GM19372 (cell line): Measurements from ENCODE around the gene CCDC127.

ENCODE experiments used
- ATAC-seq: cut with Tn5 transposase; IDR thresholded peaks from one replicate; pipeline ENCODE4 v1.9.1; 2021; ENCODE audit warnings: mild to moderate bottlenecking, low read depth, moderate library complexity; ENCODE audit not compliant: unreplicated experiment

Gene CCDC127

DNA sequence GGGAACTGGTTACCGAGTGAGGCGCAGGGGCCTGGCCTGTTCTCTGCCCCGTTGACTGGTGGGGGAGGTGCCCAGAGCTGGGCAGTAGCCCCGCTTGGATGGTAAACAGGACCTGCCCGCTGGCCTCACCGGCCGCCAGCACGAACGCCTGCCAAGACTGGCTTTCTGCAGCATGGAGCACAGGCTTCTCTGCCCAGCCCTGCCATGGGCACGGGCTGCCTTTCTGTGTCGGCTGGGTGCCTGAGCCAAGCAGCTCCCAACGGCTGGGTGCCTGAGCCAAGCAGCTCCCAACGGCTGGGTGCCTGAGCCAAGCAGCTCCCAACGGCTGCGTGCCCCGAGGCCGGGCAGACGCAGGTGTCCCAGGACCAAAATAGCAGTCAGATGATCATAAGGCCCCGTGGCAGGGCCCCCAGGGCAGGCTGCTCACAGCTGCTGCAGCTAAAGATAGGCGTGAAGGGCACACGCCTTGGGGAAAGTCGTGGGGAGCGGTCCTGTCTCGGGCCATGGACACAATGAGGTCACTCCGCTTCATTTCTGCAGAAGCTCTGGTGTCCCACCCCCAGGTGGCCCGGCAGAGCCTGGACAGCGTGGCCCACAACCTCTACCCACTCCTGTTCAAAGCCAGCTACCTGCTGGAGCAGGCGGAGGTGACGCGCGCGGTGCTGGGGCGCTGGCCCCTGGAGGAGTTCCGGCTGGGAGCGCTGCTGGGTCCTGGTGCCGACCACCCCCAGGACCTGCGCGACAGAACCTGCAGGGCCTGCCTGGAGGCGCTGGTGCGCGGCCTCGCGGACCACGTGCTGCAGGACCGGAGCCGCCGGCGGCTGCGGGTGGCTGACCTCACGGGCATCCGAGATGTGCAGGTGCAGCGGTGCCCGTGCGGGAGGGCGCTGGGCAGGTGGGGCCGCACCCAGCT lies 26.7 kb downstream of the CCDC127 start, which contains the start of gene LRRC14B:
TSS of gene LRRC14B (plus strand) at position 460 of the 913 bp plus-strand sequence. CDS start at position 504, 44 bp downstream.
- no peak for ATAC-seq

DNA sequence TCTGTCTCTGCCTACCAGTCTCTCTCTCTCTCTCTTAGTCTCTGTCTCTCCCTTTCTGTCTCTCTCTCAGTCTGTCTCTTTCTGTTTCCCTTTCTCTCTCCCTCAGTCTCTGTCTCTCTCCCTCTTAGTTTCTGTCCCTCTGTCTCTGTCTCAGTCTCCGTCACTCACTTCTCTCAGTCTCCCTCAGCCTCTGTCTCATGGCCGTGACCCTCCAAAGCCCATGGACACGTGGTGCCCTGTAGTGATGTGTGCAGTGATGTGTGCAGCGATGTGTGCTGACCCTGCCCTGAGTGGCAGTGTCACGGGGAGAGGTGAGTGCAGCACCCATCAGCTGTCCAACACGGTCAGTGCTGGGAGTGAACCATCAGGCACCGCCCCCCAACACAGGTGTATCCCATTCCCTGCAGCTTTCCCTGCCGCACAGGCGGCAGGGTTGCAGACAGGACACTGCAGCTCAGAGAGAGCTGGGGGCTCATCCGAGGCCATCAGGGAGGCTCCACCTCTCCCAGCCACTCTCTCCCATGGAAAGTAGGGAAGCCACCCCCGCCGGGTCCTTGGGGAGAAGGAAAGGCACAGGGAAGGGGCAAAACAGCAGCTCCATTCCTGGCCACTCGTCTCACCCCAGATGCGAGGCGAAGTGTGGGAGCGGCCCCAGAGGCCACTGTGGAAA lies 27.5 kb downstream of the CCDC127 start:
- no peak for ATAC-seq

DNA sequence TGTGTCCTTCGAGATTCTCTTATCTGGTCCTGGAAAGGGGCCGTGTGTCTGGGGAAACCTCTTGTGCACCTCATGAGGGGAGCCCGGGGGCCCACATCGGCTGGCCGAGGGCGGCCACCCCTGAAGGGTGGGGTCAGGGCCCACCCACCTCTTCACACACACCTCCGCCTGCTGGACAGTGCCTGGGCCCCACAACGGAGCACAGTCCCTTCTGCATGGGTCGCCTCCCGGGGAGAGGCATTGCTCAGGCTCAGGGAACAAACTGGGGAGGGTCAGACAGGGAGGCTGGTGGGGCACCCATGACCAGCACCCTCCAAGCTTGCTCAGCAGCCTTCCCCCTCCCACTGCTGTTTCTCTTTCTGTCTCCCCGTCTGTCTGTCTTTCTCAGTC lies 28.0 kb downstream of the CCDC127 start:
- no peak for ATAC-seq

DNA sequence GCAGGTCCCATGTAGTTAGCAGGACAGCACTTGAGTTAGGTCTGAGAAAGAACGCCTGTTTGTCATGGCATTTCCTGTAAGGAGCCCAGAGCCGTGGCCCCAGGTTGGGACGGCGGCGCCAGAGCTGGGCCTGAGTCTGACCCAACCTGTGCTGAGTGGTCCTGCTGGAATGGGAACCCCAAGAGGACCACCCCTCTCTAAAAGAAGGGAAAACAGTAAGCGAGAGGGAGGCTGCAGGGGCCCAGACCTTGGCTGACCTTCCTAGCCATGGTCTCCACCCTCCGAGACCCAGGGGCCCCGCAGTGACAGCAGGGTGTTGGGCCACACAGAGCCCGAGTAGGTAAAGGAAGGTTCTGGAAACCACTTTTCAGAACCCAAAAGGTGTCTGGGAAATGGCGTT lies 28.5 kb downstream of the CCDC127 start:
- ATAC-seq, result no peak

DNA sequence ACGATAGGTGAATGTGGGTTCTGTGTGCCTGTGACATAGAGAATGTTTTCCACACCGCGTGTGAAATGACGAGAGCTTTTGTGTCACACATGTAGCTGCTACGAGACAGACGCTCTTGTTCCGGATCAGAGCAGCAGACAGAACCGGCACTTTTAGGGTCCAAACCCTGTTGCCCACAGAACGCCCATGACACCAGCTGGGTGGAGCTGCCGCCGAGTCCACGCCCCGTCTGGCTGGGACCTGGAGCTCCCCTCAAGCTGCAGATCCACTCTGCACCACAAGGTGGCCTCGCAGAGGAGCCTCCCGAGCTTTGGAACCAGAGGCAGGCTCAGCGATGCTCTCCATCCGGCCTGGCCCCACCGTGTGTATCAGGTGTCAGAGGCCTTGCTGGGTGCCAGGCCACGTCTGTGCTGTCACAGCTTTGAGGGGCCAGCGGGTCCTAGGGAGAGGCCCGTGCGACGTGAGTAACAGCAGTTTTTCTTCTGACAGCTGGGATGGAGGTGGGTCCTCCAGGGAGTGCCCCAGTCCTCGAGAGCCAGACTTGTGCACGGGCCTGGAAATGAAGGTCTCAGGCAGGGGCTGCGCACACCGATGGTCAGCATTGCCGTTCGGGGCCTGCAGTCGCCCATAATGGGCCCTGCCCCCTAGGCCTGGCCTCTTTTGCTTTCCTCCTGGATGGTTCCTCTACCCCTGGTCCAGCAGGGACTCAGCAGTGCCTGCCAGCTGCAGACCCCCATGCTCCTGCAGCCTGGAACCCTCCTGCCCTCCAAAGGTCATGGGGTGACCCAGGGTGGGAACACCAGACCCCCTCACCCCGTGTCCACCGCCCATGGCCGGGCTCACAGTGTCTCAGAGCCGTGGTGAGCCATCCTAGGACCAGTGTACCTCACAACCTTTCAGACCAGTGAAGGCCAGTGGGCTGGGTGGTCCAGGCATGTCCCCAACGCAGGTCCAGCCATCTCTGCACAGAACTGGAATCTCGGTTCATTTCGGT lies 29.2 kb downstream of the CCDC127 start:
- peak; percentile 88 for ATAC-seq

DNA sequence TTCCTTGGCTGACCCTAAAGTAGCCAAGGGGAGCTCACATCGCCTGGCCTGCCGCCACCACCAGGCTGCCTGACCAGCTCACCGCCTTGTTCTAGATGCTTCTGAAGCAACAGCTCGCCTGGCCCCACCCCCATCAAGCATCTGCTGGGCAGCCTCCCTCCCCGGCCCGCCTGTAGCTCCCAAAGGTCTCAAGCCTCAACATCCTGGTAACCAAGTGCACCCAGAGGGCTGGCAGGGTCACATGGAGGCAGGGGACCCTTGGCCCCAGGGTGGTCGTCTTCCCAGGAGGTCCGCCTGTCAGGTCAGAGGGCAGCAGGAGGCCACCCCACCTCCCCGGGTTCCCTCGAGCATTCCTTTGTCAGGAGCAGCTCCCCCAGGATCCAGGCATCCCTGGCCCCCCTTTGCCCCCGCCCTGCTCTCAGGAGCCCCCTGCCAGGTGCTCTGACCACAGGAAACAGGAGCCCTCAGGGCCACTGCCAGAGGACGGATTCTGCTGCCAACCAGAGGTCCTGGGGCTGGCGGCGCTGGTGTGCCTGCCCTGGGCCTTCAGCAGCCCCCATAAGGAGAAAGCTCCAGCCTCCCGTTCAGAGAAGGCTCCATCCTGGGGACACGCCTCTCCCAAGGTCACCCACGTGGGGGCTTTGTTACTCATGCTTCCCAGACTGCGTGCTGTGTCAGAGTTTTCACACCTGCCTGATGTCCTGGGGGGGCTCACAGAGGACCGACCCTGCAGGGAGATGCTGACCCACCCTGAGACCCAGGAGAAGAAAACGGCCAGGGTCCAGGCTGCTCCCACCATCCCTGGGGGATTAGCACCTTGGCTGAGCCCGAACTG lies 30.1 kb downstream of the CCDC127 start:
- no peak for ATAC-seq

DNA sequence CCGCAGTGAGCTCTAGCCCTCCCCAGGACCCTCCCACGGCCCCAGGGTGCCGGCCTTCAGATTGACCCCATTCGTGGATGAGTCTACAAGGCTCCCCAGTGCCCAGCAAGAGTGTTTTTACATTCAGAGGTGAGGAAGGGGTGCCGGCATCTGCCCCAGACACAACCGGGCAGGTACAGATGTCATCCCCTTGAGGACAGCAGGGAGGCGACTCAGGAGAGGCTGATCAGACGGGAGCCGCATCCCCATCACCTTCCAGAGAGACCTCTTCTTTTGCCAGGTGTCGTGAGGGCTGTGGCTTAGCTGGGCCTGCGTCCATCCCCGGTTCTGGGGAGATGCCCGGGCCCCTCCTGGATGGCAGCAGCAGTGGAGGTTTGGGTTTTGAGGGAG lies 30.9 kb downstream of the CCDC127 start:
- no peak for ATAC-seq

DNA sequence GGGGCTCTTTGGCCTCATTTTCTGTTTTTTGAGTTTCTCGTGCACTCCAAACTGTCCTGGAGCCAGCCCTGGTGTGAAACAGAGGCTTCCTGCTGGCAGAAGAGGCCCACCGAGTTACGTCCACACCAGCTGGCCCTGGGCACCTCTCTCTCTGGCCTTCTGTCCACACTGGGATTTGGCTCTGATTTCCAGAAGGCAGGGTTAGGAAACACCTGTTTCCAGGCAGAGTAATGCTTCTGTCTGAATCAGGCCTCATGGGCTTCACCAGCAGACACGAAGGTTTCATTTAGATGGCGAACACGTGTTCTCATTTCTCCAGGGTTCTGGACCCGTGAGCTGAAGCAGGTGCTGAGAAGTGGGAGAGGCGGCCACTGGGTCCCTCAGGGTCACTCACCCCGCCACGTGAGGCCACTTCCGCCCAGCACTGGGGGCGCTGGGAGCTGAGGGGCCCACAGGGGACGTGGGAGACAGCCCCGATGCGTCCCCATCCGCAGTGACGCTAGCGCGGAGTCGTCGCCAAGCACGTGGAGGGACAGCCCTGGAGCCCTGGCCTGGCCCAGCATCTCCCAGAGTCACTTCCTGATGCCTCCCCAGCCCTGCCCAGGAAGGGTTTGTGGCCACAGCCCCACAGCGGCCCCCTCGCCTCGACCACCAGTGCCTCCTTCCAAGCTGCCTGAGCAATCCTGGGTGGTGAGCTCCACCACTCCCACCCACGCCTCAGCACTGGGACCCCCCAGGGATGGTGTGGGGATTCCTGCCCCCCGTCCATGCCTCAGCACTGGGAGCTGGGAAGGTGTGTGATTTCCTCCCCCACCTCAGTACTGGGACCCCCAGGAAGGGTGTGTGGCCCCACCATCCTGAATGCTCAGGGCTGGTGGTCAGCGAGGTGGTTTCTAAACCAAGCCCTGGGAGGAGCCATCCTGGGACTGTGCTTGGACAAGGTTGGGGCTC lies 31.6 kb downstream of the CCDC127 start:
- ATAC-seq, result no peak

DNA sequence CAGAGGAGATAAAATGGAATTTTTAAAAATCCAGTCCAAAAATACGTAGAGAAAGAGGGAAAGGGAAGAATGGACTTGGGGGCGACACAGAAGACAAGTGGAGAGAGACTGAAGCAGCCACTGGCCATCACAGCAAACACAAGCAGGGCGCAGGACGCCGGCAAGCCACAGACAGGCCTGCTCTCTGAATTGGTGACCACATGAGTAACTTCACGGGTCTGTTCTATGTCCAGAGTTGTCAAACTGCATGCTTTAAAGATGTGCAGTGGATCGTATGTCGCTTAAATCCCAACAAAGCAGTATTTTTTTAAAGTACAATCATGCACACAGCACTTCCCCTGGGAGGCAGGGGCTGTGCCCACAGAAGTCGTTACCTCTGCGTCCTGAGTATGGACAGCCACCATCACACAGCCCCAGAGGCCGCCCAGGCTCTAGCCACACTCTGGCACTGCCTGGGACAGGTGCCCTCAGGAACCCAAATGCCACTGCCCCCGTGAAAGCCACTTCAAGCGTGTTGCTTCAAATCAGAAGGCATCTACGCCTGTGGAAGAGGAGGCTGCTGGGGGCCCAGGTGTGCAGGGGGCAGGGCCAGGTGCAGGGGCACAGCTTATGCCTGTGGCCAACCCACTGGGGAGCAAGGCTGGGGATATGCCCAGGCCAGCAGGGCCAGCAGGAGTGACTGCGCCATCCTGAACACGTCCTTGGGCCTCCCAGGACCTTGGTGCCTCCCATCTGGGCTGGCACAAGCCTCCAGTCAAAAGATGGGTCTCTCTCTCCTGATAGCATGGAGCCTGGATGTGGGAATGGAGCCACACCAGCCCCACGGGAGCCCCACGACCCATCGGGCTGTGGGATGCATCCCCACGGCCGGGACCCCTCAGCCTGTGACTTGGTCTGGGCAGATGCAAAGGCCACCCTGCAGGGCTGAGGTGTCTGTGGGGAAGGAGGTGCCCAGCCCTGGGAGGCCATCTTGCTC lies 32.6 kb downstream of the CCDC127 start:
- no peak for ATAC-seq

DNA sequence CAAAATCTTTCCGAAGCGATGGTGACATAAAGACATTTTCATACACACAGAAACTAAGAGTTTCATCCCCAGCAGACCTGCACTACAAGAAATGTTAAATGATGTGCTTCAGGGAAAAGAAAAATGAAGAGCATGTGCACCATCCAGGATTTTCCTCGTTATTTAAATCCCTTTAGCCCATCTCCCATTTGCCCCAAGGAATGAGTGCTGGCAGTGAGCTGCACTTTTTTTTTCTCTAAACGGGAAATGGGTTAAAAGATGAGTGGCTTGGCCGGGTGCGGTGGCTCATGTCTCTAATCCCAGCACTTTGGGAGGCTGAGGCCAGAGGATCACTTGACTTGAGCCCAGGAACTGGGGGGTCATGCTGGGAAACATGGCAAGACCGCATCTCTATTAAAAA lies 33.5 kb downstream of the CCDC127 start:
- ATAC-seq, result no peak

DNA sequence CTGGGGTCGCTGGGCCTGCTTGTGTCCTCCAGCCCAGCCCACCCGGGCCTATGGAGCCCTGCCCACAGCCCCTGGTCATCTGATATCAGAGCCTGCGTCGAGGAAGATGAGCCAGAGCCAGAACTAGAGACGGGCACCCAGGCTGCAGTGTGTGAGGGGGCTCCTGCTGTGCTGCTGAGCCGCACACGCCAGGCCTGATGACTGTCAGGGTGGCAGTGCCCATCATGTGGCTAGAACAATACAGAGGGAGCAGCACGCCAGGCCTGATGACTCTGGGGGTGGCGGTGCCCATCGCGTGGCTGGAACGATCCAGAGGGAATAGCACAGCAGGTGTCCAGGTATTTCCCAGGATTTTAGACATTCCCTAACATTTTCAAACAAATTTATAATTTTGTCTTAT lies 35.8 kb downstream of the CCDC127 start:
- ATAC-seq, result no peak

DNA sequence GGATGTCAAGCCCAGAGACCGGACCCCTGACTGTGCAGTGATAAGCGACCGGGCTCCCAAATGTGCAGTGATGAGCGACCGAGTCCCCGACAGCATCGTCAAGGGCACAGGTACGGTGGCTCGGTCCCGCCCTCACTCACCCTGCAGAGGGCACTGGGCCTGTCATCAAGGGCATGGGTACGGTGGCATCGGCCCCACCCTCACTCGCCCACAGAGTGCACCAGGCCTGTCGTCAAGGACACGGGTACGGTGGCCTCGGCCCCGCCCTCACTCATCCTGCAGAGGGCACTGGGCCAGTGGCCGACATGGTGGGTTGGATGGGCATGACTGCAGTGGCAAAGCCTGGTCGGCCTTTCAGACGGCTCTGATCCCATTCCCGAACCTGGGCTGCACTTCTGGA lies 36.4 kb downstream of the CCDC127 start:
- no peak for ATAC-seq

DNA sequence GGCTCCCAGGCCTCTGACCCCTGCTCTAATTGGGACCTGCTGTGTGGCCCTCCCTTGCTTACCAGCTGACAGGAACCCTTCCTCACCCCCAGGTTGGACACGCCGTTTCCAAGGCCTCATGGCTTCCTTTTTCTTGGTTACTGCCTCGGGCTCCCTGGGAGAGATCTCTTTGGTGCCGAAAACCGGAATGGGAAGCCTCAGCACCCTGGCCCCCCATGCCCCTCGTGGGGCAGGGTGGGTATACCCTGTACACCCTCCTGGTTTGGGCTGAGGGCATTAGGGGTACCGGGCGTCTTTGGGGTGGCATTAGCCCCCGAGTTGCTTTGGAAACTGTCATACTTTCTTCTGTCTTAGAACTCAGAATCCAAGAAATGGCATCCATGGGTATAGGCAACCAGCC lies 36.8 kb downstream of the CCDC127 start:
- no peak for ATAC-seq

DNA sequence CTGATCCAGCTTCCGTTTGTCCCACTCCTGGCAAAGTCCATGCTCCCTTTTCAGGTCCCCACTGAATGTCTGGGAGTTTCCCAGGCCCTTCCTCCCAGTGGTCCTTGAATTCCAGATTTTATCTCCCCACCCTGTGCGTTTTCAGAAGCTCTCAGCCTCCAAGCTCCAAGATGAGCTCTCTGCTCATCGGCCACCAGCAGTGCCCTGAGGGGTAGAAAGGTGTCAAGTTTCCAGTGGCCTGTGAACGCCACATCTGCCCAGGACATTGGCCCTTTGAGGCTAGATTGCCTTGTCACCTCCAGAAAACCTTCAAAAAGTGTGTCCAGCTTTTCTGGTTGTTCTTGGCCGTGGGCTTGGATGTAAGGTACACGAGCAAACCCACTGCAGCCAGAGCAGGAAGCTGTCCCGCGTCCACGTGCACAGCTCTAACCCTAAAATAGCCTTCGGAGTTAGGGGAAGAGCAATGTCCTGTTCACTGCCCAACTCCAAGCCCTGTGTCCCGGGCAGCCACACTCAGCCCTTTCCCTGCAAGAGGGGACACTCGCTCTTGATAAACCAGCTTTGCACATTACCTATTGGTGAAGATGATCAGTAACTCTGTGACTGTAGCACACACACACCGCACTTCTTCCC lies 37.6 kb downstream of the CCDC127 start:
- no peak for ATAC-seq

DNA sequence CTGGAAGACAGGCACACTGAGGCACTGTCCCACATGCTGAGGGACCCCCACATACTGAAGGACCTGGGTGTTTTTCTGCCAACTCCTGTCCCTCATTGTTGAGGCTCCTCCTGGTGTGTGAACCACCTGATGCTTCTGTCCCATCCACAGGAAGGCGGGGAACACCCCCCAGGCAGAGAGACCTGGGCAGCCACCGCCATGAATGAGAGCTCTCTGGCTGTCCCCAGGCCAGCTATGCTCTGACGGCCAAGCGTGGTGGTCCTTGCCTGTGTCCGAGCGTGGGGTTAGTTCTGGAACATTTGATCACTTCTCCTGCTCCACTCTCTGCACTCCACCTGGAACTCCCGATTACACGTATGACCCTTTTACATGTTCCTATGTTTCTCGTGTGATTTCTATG lies 38.6 kb downstream of the CCDC127 start:
- no peak for ATAC-seq

DNA sequence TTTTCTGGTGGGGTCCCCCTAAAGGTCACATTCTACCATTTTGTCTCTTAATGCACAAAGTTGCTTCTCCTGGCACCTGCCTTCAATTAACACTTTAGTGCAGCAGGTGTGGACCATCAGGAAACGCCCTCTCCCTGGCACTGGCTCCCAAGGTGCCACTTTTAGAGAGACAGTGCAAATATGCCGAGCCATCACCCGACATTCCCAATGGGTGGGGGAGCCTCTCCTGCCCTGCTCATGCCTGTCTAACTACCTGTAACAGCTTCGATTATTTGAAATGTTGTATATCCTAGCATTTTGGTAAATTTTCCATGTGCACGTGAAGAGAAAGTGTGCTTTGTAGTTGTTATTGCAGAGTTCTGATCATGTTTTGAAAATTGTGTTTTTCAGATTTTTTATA lies 39.8 kb downstream of the CCDC127 start:
- ATAC-seq, result no peak

DNA sequence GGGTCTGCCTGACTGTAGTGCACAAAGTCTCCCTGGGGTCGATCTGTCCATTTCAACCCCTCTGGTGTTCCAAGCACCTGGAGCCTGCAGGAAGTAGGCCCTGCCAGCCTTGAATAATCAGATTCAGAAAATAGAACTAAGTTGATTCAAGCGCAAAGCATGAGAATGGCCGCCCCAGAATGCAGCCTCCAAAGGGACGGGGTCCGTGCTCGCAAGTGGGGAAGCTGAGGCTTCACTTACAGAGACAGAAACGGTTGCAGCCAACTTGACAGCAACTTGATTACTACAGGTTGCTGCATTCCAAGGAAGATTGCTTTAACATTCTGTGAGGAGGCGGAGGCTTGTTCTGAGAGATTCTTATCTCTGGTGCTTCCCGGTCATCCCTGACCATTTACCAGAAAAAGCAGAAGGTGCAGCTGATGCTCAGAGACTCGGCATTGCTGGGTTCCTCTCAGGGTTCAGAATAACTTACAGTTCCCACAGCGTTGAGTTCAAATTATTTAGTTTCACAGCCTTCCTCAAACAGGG lies 41.6 kb downstream of the CCDC127 start:
- no peak for ATAC-seq
